OCI-LY7 (cell line): Measurements from ENCODE around the gene P3H3. TPM values are rescaled to one million over a fixed set of nuclear protein-coding genes. Genes with fewer than 3 reads are reported as not detected.

ENCODE experiments used
- BruUV-seq: library from RNA; stranded (reverse); fragments of 400-500 nt; replicated peaks from 2 replicates; lab custom pipeline; 2021; lab: Mats Ljungman, UMichigan
- CTCF ChIA-PET: fragments of 300-600 bp; sonication (Branson Sonifier 250); formaldehyde crosslinking; loops from one replicate; lab custom pipeline; 2022; ENCODE audit warnings: antibody characterized with exemption; ENCODE audit not compliant: unreplicated experiment; lab: Charles Lee
- POLR2A ChIA-PET: fragments of 300-600 bp; sonication (Branson Sonifier 250); formaldehyde crosslinking; loops from one replicate; lab custom pipeline; 2022; ENCODE audit warnings: antibody characterized with exemption; lab: Charles Lee
- DNase-seq: peaks from one replicate; pipeline ENCODE4 v3.0.0-alpha.2; 2015; ENCODE audit warnings: low spot score
- H2AFZ ChIP-seq: fragments of 200-600 bp; sonication (generic), shearing (Covaris generic); 2 replicates; pipeline ENCODE4 v1.6.1; 2014; ENCODE audit warnings: mild to moderate bottlenecking, antibody characterized with exemption, low read length, moderate library complexity
- H3K27ac ChIP-seq: fragments of 200-600 bp; sonication (generic); 2 replicates; pipeline ENCODE4 v1.5.1; 2014; ENCODE audit warnings: mixed run types, low read depth, mild to moderate bottlenecking, moderate library complexity, low read length, inconsistent platforms; ENCODE audit not compliant: poor library complexity, severe bottlenecking
- H3K36me3 ChIP-seq: fragments of 200-600 bp; sonication (generic); 2 replicates; pipeline ENCODE4 v1.6.1; 2014; ENCODE audit warnings: mild to moderate bottlenecking, antibody characterized with exemption, low read length, moderate library complexity, mixed read lengths; ENCODE audit not compliant: insufficient read depth
- H3K4me1 ChIP-seq: fragments of 200-600 bp; sonication (generic); 2 replicates; pipeline ENCODE4 v1.5.1; 2014; ENCODE audit warnings: mild to moderate bottlenecking, low read length; ENCODE audit not compliant: insufficient read depth, poor library complexity, severe bottlenecking
- H3K4me2 ChIP-seq: fragments of 200-600 bp; sonication (generic); 2 replicates; pipeline ENCODE4 v1.6.1; 2014; ENCODE audit warnings: mild to moderate bottlenecking, low read length
- H3K4me3 ChIP-seq: fragments of 200-600 bp; sonication (generic); 2 replicates; pipeline ENCODE4 v1.5.1; 2014; ENCODE audit warnings: mild to moderate bottlenecking, low read depth, low read length; ENCODE audit not compliant: poor library complexity, severe bottlenecking
- H3K79me2 ChIP-seq: fragments of 200-600 bp; sonication (generic); 2 replicates; pipeline ENCODE4 v1.6.1; 2016; ENCODE audit warnings: low read depth, mild to moderate bottlenecking, low read length, moderate library complexity, mixed read lengths; ENCODE audit not compliant: insufficient read depth
- H3K9me2 ChIP-seq: fragments of 200-600 bp; sonication (generic); 2 replicates; pipeline ENCODE4 v1.6.1; 2016; ENCODE audit warnings: mild to moderate bottlenecking, low read length, mixed read lengths; ENCODE audit not compliant: insufficient read depth
- H3K9me3 ChIP-seq: fragments of 200-600 bp; sonication (generic); 2 replicates; pipeline ENCODE4 v1.6.1; 2014; ENCODE audit warnings: mild to moderate bottlenecking, mixed run types, low read length, mixed read lengths
- H4K20me1 ChIP-seq: fragments of 200-600 bp; sonication (generic); 2 replicates; pipeline ENCODE4 v1.6.1; 2014; ENCODE audit warnings: mild to moderate bottlenecking, antibody characterized with exemption, low read length, moderate library complexity, mixed read lengths; ENCODE audit not compliant: insufficient read depth
- CTCF ChIP-seq: fragments of 200-600 bp; sonication (generic); conservative IDR thresholded peaks from 2 replicates; pipeline ENCODE4 v1.5.1; 2014; ENCODE audit warnings: mild to moderate bottlenecking, antibody characterized with exemption, low read length, moderate library complexity, mixed read lengths
- EZH2phosphoT487 ChIP-seq: fragments of 200-600 bp; sonication (generic); IDR thresholded peaks from 2 replicates; pipeline ENCODE4 v1.6.1; 2018; ENCODE audit warnings: low read depth, borderline replicate concordance, mild to moderate bottlenecking, mixed run types, antibody characterized with exemption, low read length, moderate library complexity, mixed read lengths
- intact Hi-C: fragments of 100-400 bp; cut with micrococcal nuclease; formaldehyde crosslinking; loops from one replicate; pipeline ENCODE4 v1.10.0; 2022; ENCODE audit not compliant: unreplicated experiment
- total RNA-seq, 2 experiments: library from RNA; depleted of rRNA in 1 of 2; stranded (reverse); fragments of >200 nt in 1 of 2; shearing (Covaris generic) in 1 of 2; gene quantifications; 2 replicates each; pipeline ENCODE4 v1.2.3, GENCODE V29; 2014 to 2022

The P3H3 gene
- total RNA-seq, 2 experiments from 2014 or later = 0.93 to 1.0 TPM

DNA sequence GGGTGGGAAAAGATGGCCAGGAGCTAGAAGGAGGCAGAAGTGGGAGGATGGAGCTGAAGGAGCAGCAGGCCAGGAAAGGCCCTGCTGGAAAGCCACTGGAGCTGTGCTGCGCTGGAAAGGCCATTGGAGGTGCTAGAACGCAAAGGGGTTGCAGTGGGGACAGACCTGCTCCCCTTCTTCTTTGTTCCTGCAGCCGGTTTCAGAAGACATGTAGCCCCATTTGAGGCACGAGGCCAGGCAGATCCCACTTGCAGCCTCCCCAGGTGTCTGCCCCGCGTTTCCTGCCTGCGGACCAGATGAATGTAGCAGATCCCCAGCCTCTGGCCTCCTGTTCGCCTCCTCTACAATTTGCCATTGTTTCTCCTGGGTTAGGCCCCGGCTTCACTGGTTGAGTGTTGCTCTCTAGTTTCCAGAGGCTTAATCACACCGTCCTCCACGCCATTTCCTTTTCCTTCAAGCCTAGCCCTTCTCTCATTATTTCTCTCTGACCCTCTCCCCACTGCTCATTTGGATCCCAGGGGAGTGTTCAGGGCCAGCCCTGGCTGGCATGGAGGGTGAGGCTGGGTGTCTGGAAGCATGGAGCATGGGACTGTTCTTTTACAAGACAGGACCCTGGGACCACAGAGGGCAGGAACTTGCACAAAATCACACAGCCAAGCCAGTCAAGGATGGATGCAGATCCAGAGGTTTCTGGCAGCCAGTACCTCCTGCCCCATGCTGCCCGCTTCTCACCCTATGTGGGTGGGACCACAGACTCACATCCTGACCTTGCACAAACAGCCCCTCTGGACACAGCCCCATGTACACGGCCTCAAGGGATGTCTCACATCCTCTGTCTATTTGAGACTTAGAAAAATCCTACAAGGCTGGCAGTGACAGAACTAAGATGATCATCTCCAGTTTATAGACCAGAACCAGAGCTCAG is 8.8 kb upstream of the P3H3 start:
- POLR2A ChIA-PET = interaction anchor here (0.6 kb wide), 1 partner anchor 22 kb away, joined by 3 read pairs; the partner anchor contains the start of gene GNB3
- CTCF ChIA-PET = no interaction called here
- BruUV-seq = no TSS peak

DNA sequence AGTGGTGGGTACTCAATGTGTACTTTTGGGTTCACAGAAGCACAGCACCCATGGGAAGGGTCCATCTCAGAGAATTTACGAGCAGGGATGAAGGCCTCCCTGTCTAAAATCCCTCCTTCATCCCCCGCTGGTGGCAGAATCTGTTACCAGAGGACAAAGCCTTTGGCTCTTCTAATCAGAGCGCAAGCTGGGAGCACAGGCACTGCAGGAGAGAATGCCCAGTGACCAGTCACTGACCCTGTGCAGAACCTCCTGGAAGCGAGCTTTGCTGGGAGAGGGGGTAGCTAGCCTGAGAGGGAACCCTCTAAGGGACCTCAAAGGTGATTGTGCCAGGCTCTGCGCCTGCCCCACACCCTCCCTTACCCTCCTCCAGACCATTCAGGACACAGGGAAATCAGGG is 8.0 kb upstream of the P3H3 start:
- TF ChIP-seq CTCF = no peak
- TF ChIP-seq EZH2phosphoT487 = no peak
- Histone ChIP-seq H3K9me3 (no peaks in the 10 kb centered on the region), H3K9me2 (no peaks in the 10 kb centered on the region), H3K36me3 (no peaks in the 10 kb centered on the region), H3K4me2 (no peak overlapping the region), H3K79me2 (no peaks in the 10 kb centered on the region), H2AFZ (no peak overlapping the region), H3K27ac (no peak overlapping the region), H3K4me1 (peaks cover 6% of the 10 kb centered on the region), H4K20me1 (no peaks in the 10 kb centered on the region), H3K4me3 (no peak overlapping the region)
- ChIA-PET CTCF (no interaction called here), POLR2A (no interaction called here)
- intact Hi-C loops = no loop called here
- no peak for DNase-seq
- no TSS peak for BruUV-seq

More for the DNA sequence above, 8.8 kb upstream of the P3H3 start:
- no peak overlapping the region for H2AFZ ChIP-seq
- TF ChIP-seq EZH2phosphoT487 (no peak), CTCF (no peak)
- no peaks in the 10 kb centered on the region for H3K9me2 ChIP-seq
- H4K20me1 ChIP-seq = no peaks in the 10 kb centered on the region
- DNase-seq = no peak
- peaks cover 6% of the 10 kb centered on the region for H3K4me1 ChIP-seq
- H3K27ac ChIP-seq = no peak overlapping the region
- intact Hi-C loops = no loop called here
- H3K79me2 ChIP-seq = no peaks in the 10 kb centered on the region
- H3K4me2 ChIP-seq = no peak overlapping the region
- no peaks in the 10 kb centered on the region for H3K36me3 ChIP-seq
- H3K4me3 ChIP-seq = no peak overlapping the region
- H3K9me3 ChIP-seq = no peaks in the 10 kb centered on the region
